Neural cell (in vitro differentiated cells): Measurements from ENCODE around the gene SGIP1. TPM values are rescaled to one million over a fixed set of nuclear protein-coding genes. Genes with fewer than 3 reads are reported as not detected.

Experiments
- H2AFZ ChIP-seq: fragments of 200-600, 300-800 bp; sonication (generic), shearing (Covaris generic); 2 replicates; pipeline ENCODE4 v1.6.0; 2014; ENCODE audit warnings: low read depth, mild to moderate bottlenecking, antibody characterized with exemption, low read length, moderate library complexity
- H3F3A ChIP-seq: fragments of 200-600 bp; shearing (Covaris generic); 2 replicates; pipeline ENCODE4 v1.6.1; 2016; ENCODE audit warnings: mild to moderate bottlenecking, moderate library complexity, mixed read lengths, antibody characterized with exemption, low read length; ENCODE audit not compliant: insufficient read depth, poor library complexity, severe bottlenecking
- H3K27ac ChIP-seq: fragments of 200-600, 300-800 bp; sonication (generic), shearing (Covaris generic); 2 replicates; pipeline ENCODE4 v1.5.1; 2014; ENCODE audit warnings: mild to moderate bottlenecking, low read length, moderate library complexity
- H3K27me3 ChIP-seq: fragments of 300-800, 200-600 bp; sonication (generic), shearing (Covaris generic); 2 replicates; pipeline ENCODE4 v1.6.0; 2014; ENCODE audit warnings: mild to moderate bottlenecking, low read depth, low read length, moderate library complexity; ENCODE audit not compliant: insufficient read depth
- H3K36me3 ChIP-seq: fragments of 300-800, 200-600 bp; sonication (generic), shearing (Covaris generic); 2 replicates; pipeline ENCODE4 v1.5.1; 2014; ENCODE audit warnings: mild to moderate bottlenecking, antibody characterized with exemption, low read length, moderate library complexity; ENCODE audit not compliant: insufficient read depth
- H3K4me2 ChIP-seq: fragments of 300-800, 200-600 bp; sonication (generic), shearing (Covaris generic); 2 replicates; pipeline ENCODE4 v1.6.0; 2014; ENCODE audit warnings: mild to moderate bottlenecking, low read length
- H3K4me3 ChIP-seq: fragments of 300-800, 200-600 bp; sonication (generic), shearing (Covaris generic); 2 replicates; pipeline ENCODE4 v1.5.1; 2014; ENCODE audit warnings: mild to moderate bottlenecking, low read length, moderate library complexity
- H3K79me2 ChIP-seq: fragments of 200-600 bp; shearing (Covaris generic); replicated peaks from 2 replicates; pipeline ENCODE4 v1.6.0; 2014; ENCODE audit warnings: mild to moderate bottlenecking, low read length, moderate library complexity; ENCODE audit not compliant: insufficient read depth
- H3K9ac ChIP-seq: fragments of 300-800, 200-600 bp; sonication (generic), shearing (Covaris generic); 2 replicates; pipeline ENCODE4 v1.6.1; 2016; ENCODE audit warnings: mild to moderate bottlenecking, low read length, mixed read lengths
- H3K9me2 ChIP-seq: fragments of 200-600 bp; shearing (Covaris generic); 2 replicates; pipeline ENCODE4 v1.6.1; 2016; ENCODE audit warnings: mild to moderate bottlenecking, low read length, mixed read lengths; ENCODE audit not compliant: insufficient read depth
- H3K9me3 ChIP-seq: fragments of 200-600, 300-800 bp; sonication (generic), shearing (Covaris generic); 2 replicates; pipeline ENCODE4 v1.6.1; 2016; ENCODE audit warnings: mild to moderate bottlenecking, mixed run types, low read length, moderate library complexity, mixed read lengths
- H4K20me1 ChIP-seq: fragments of 200-600 bp; shearing (Covaris generic); 2 replicates; pipeline ENCODE4 v1.6.1; 2016; ENCODE audit warnings: mild to moderate bottlenecking, mixed run types; ENCODE audit not compliant: insufficient read depth
- CTCF ChIP-seq: fragments of 450-650 bp; IDR thresholded peaks from 2 replicates; pipeline ENCODE4 v1.5.1; 2014; ENCODE audit warnings: antibody characterized with exemption, mild to moderate bottlenecking, moderate library complexity; ENCODE audit not compliant: poor library complexity, severe bottlenecking
- EP300 ChIP-seq: fragments of 450-650 bp; conservative IDR thresholded peaks from 2 replicates; pipeline ENCODE4 v1.6.1; 2014; ENCODE audit warnings: antibody characterized with exemption, mild to moderate bottlenecking, moderate library complexity; ENCODE audit not compliant: poor library complexity, severe bottlenecking
- EZH2 ChIP-seq: fragments of 200-600, 300-800 bp; shearing (Covaris generic), sonication (generic); IDR thresholded peaks from 2 replicates; pipeline ENCODE4 v1.6.1; 2014; ENCODE audit warnings: antibody characterized with exemption, low read length, borderline replicate concordance, mild to moderate bottlenecking; ENCODE audit not compliant: insufficient read depth, poor library complexity, severe bottlenecking
- MXI1 ChIP-seq: fragments of 450-650 bp; conservative IDR thresholded peaks from 2 replicates; pipeline ENCODE4 v1.6.1; 2014; ENCODE audit warnings: antibody characterized with exemption, mild to moderate bottlenecking; ENCODE audit not compliant: poor library complexity, severe bottlenecking
- POLR2AphosphoS5 ChIP-seq: IDR thresholded peaks from 2 replicates; pipeline ENCODE4 v1.6.1; 2012
- RAD21 ChIP-seq: fragments of 450-650 bp; conservative IDR thresholded peaks from 2 replicates; pipeline ENCODE4 v1.6.1; 2014; ENCODE audit warnings: antibody characterized with exemption, mild to moderate bottlenecking, moderate library complexity
- REST ChIP-seq: IDR thresholded peaks from 2 replicates; pipeline ENCODE4 v1.6.1; 2012; ENCODE audit warnings: borderline replicate concordance
- SMC3 ChIP-seq: fragments of 450-650 bp; conservative IDR thresholded peaks from 2 replicates; pipeline ENCODE4 v1.6.1; 2014; ENCODE audit warnings: antibody characterized with exemption, mild to moderate bottlenecking, moderate library complexity; ENCODE audit not compliant: poor library complexity
- TAF1 ChIP-seq: IDR thresholded peaks from 2 replicates; pipeline ENCODE4 v1.6.1; 2012; ENCODE audit warnings: low read depth
- polyA plus RNA-seq: library from polyadenylated mRNA; depleted of rRNA; stranded (reverse); fragments of >200 nt; gene quantifications from 2 replicates; pipeline ENCODE4 v1.2.3, GENCODE V29; 2014

Gene SGIP1
- polyA plus RNA-seq, 1 donor from 2014 or later, result 50.5 TPM

- H3K36me3 ChIP-seq, result peaks cover 6% of the 10 kb centered on the region
- no peak for TF ChIP-seq CTCF
- TF ChIP-seq EZH2, result no peak
- no peak for TF ChIP-seq EP300
- no peak for TF ChIP-seq MXI1
- TF ChIP-seq SMC3, result no peak
- no peak for TF ChIP-seq REST
- no peak for TF ChIP-seq TAF1
- TF ChIP-seq RAD21, result no peak
- no peak for TF ChIP-seq POLR2AphosphoS5
- no peak overlapping the region for H2AFZ ChIP-seq
These were observed 161.2 kb downstream of the SGIP1 start for GRCh38 chr1:66695116-66695515.

DNA sequence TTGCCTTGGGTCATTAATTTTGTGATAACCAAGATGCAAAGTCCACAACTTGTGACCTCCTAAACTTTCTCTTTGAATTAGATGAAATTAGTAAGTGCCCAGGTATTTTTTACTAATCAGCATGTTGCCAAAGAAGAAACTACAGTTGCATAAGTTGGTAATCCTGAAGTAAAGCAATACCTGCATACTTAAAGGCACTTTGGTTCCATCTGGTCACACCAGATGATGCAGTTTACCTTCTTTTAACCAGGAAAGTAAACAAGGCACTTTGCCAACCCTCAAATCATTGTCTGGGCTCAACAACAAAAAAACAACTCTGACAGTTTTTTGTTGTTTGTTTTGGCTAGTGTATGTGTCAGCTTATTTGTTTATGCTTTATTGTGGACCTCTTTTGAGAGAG is 162.8 kb downstream of the SGIP1 start:
- no peaks in the 10 kb centered on the region for H3K9me3 ChIP-seq
- no peak overlapping the region for H2AFZ ChIP-seq
- peaks cover 4% of the 10 kb centered on the region for H3K36me3 ChIP-seq
- no peaks in the 10 kb centered on the region for H3K79me2 ChIP-seq
- H3K4me2 ChIP-seq, result no peak overlapping the region
- H3K9me2 ChIP-seq, result no peaks in the 10 kb centered on the region
- no peak overlapping the region for H3K4me3 ChIP-seq
- H3K27ac ChIP-seq, result no peak overlapping the region
- no peak for TF ChIP-seq TAF1
- TF ChIP-seq RAD21, result no peak
- TF ChIP-seq REST, result no peak
- no peak for TF ChIP-seq EP300
- TF ChIP-seq POLR2AphosphoS5, result no peak
- H4K20me1 ChIP-seq, result no peaks in the 10 kb centered on the region
- no peaks in the 10 kb centered on the region for H3F3A ChIP-seq
- no peak overlapping the region for H3K9ac ChIP-seq
- H3K27me3 ChIP-seq, result no peaks in the 10 kb centered on the region

More at GRCh38 chr1:66695116-66695515, 161.2 kb downstream of the SGIP1 start:
- H3K9me2 ChIP-seq, result no peaks in the 10 kb centered on the region
- H3K79me2 ChIP-seq, result no peaks in the 10 kb centered on the region
- no peaks in the 10 kb centered on the region for H4K20me1 ChIP-seq
- H3K9ac ChIP-seq, result no peak overlapping the region
- H3K4me2 ChIP-seq, result no peak overlapping the region
- H3K27ac ChIP-seq, result no peak overlapping the region
- no peaks in the 10 kb centered on the region for H3K9me3 ChIP-seq
- no peaks in the 10 kb centered on the region for H3K27me3 ChIP-seq
- no peaks in the 10 kb centered on the region for H3F3A ChIP-seq
- no peak overlapping the region for H3K4me3 ChIP-seq
